ENCODE measurements around the gene MICALL1. TPM values are rescaled to one million over a fixed set of nuclear protein-coding genes. Genes with fewer than 3 reads are reported as not detected.

The MICALL1 gene
- total and polyA plus RNA-seq, 3 donors from 2014 or later, result 25.2 to 38.0 (median 30.8) TPM

DNA sequence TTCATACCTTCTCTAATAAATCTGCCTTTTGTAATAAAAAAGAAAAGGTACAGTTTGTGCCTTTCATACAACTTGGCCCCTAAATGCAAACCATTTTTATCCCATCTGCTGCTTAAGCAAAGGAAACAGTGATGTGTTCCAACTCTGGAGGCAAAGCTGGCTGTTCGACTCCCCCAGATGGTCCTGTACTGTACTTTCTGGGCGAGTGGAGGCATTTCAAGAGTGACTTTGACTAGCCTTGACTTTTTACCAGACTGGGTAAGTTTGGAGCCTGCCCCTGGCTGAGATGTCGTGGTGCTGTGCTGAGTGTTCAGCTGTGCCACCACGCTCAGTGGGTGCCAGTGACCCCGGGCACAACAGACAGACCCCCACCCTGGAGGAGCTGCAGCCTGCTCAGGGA lies 10.2 kb downstream of the MICALL1 start:
- 54 to 69% methylated on average over 5 of the region's 5 CpGs for WGBS, 2 donors
- peak overlapping the region in 1 of 2 donors; percentile 65 for H3K27ac ChIP-seq
- DNase-seq, result no peak
- H3K9me3 ChIP-seq, result no peaks in the 10 kb centered on the region
- TF ChIP-seq POLR2A (IDR thresholded peaks at IDR 0.05), result no peak
- TF ChIP-seq, protein P1, sequence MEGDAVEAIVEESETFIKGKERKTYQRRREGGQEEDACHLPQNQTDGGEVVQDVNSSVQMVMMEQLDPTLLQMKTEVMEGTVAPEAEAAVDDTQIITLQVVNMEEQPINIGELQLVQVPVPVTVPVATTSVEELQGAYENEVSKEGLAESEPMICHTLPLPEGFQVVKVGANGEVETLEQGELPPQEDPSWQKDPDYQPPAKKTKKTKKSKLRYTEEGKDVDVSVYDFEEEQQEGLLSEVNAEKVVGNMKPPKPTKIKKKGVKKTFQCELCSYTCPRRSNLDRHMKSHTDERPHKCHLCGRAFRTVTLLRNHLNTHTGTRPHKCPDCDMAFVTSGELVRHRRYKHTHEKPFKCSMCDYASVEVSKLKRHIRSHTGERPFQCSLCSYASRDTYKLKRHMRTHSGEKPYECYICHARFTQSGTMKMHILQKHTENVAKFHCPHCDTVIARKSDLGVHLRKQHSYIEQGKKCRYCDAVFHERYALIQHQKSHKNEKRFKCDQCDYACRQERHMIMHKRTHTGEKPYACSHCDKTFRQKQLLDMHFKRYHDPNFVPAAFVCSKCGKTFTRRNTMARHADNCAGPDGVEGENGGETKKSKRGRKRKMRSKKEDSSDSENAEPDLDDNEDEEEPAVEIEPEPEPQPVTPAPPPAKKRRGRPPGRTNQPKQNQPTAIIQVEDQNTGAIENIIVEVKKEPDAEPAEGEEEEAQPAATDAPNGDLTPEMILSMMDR (IDR thresholded peaks at IDR 0.05), result no peak
- no peak overlapping the region for H3K4me3 ChIP-seq
- intact Hi-C loops (cut with DNase I; ENCODE audit: low total_unique reads), result no loop called here
- no peaks in the 10 kb centered on the region for H3K27me3 ChIP-seq
- H3K4me1 ChIP-seq, result peaks cover 10% of the 10 kb centered on the region
- H3K36me3 ChIP-seq (ENCODE audit: low read depth, missing control alignments), result no peaks in the 10 kb centered on the region

DNA sequence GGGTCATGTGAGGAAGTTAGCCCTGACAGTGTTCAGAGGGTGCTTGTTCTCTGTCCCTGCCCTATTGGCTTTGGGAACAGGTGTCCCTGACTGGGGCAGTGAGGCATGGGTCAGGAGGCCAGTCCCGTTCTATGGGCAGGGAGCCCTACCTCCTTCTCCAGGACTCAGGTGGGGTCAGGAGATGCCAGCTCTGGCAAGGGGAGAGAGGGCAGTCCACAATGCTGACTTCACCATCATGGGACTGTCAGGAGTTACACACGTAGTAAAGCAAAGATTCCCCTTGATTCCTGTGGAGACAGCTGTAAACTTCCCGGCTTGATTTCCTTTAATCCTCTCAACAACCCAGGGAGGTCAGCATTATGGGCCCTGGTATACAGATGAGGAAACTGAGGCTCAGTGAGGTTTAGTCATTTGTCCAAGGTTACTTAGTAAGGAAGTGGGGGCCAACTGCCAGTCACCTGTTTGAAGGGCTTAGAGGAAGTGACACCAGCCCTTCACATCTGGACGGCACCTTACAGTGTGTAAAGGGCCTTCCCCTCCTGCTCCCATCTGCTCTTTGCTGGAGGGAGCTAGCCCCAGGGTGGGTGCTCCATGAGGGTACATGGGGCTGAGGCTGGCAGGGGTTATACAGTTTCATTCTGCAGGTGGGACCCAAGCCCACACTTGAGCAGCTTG lies 11.9 kb downstream of the MICALL1 start:
- WGBS, 2 donors, result 87 to 91% methylated on average over 4 of the region's 4 CpGs
- Histone ChIP-seq H3K27ac (no peak overlapping the region), H3K36me3 (ENCODE audit: low read depth, missing control alignments) (no peaks in the 10 kb centered on the region), H3K4me1 (peaks cover 8% of the 10 kb centered on the region), H3K27me3 (no peaks in the 10 kb centered on the region), H3K4me3 (no peak overlapping the region), H3K9me3 (no peaks in the 10 kb centered on the region)
- TF ChIP-seq, protein P1 (IDR thresholded peaks at IDR 0.05), result no peak
- no peak for TF ChIP-seq POLR2A (IDR thresholded peaks at IDR 0.05)
- intact Hi-C loops (cut with DNase I; ENCODE audit: low total_unique reads), result no loop called here
- DNase-seq, result no peak

DNA sequence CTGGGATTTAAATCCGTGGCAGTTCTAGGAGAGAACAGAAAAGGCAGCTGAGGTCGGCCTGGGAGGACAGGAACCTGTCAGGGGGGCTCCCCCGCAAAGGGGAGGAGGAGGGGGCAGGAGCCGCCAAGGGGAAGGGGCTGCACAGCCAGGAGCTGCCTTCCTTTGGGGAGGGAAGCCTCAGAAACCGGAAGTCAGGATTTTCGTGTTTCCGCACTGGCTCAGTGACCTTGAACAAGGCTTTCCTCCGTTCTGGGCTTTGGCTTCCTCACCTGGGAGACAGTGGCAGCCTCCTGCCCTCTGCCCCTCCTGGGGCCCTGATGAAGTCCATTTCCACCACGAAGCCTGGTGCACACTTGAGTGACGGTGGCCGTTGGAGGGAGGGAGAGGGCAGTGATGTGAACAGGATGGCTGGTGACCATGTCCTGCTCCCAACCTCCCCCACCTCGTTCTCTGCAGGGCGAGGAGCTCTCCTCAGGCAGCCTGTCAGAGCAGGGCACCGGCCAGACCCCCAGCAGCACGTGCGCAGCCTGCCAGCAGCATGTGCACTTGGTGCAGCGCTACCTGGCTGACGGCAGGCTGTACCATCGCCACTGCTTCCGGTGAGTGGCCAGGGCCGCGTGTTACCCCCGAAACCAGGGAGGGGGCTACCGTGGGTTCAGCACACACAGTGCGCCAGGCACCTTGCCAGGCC lies 12.6 kb downstream of the MICALL1 start:
- TF ChIP-seq, protein P1 (IDR thresholded peaks at IDR 0.05), result no peak
- no peak for TF ChIP-seq POLR2A (IDR thresholded peaks at IDR 0.05)
- WGBS, 2 donors, result 70 to 71% methylated on average over 14 to 25 of the region's 25 CpGs
- Histone ChIP-seq H3K4me1 (peaks cover 8% of the 10 kb centered on the region), H3K27ac (no peak overlapping the region), H3K36me3 (ENCODE audit: low read depth, missing control alignments) (no peaks in the 10 kb centered on the region), H3K27me3 (no peaks in the 10 kb centered on the region), H3K4me3 (no peak overlapping the region), H3K9me3 (no peaks in the 10 kb centered on the region)
- intact Hi-C loops (cut with DNase I; ENCODE audit: low total_unique reads), result no loop called here
- DNase-seq, result no peak

DNA sequence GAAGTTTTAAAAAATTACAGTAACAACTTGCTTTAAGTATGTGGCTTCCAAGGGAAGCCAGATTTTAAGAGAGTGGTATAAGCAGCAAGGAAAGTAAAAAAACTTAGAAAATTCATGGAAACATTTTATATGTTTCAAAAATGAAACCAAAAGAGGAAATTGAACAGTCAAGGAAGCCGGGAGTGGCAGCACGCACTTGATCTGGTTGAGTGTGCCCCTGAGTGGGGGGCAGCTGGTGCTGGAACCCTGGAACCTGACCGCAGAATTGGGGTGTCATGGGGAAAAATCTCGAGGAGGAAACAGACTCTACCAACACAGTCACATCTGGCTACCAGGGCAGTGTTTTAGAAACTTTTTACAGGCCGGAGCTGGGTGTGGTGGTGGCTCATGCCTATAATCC lies 14.0 kb downstream of the MICALL1 start:
- no peak for DNase-seq
- 89 to 90% methylated on average over 5 of the region's 5 CpGs for WGBS, 2 donors
- H3K36me3 ChIP-seq (ENCODE audit: low read depth, missing control alignments), result no peaks in the 10 kb centered on the region

More for the DNA sequence above, 14.0 kb downstream of the MICALL1 start:
- Histone ChIP-seq H3K4me3 (no peak overlapping the region), H3K27me3 (no peaks in the 10 kb centered on the region), H3K9me3 (no peaks in the 10 kb centered on the region), H3K27ac (no peak overlapping the region), H3K4me1 (peaks cover 8% of the 10 kb centered on the region)
- TF ChIP-seq, protein P1 (IDR thresholded peaks at IDR 0.05), result no peak
- TF ChIP-seq POLR2A (IDR thresholded peaks at IDR 0.05), result no peak
- intact Hi-C loops (cut with DNase I; ENCODE audit: low total_unique reads), result no loop called here
